Astrocyte (in vitro differentiated cells and primary cell): Measurements from ENCODE around the gene AUTS2. TPM values are rescaled to one million over a fixed set of nuclear protein-coding genes. Genes with fewer than 3 reads are reported as not detected.

Source experiments
- DNase-seq: peaks from one replicate; pipeline ENCODE4 v3.0.0-alpha.2; 2010; ENCODE audit warnings: low read depth
- FAIRE-seq: peaks from 2 replicates; lab custom pipeline; 2011; peaks lifted over from hg19 to GRCh38; lab: Jason Lieb, UNC
- H2AFZ ChIP-seq: 2 replicates; pipeline ENCODE4 v1.6.0; 2012; ENCODE audit warnings: low read depth, low read length, inconsistent platforms
- H3K27ac ChIP-seq: 2 replicates; pipeline ENCODE4 v1.5.1; 2011; ENCODE audit warnings: low read depth, low read length, inconsistent platforms
- H3K27me3 ChIP-seq: 2 replicates; pipeline ENCODE4 v1.6.0; 2011; ENCODE audit warnings: low read length, inconsistent platforms; ENCODE audit not compliant: insufficient read depth
- H3K36me3 ChIP-seq: 2 replicates; pipeline ENCODE4 v1.5.1; 2011; ENCODE audit warnings: low read length, inconsistent platforms; ENCODE audit not compliant: insufficient read depth
- H3K4me1 ChIP-seq: 2 replicates; pipeline ENCODE4 v1.5.1; 2011; ENCODE audit warnings: low read length, inconsistent platforms; ENCODE audit not compliant: insufficient read depth
- H3K4me2 ChIP-seq: 2 replicates; pipeline ENCODE4 v1.6.0; 2012; ENCODE audit warnings: low read length, inconsistent platforms
- H3K4me3 ChIP-seq: 2 replicates; pipeline ENCODE4 v1.5.1; 2011; ENCODE audit warnings: low read depth, mild to moderate bottlenecking, low read length, inconsistent platforms; ENCODE audit not compliant: insufficient read depth
- H3K79me2 ChIP-seq: 2 replicates; pipeline ENCODE4 v1.6.0; 2012; ENCODE audit warnings: mild to moderate bottlenecking, low read length, inconsistent platforms; ENCODE audit not compliant: insufficient read depth
- H3K9ac ChIP-seq: 2 replicates; pipeline ENCODE4 v1.6.0; 2012; ENCODE audit warnings: mild to moderate bottlenecking, low read length, inconsistent platforms
- H3K9me3 ChIP-seq: 2 replicates; pipeline ENCODE4 v1.5.1; 2012; ENCODE audit warnings: low read depth, mild to moderate bottlenecking, low read length, inconsistent platforms; ENCODE audit not compliant: insufficient read depth
- H4K20me1 ChIP-seq: 2 replicates; pipeline ENCODE4 v1.6.0; 2012; ENCODE audit warnings: low read length, inconsistent platforms; ENCODE audit not compliant: insufficient read depth
- H3K27ac Mint-ChIP-seq: one replicate; pipeline ENCODE4 v1.8.0; 2021; ENCODE audit warnings: mild to moderate bottlenecking, mixed read lengths; ENCODE audit not compliant: unreplicated experiment
- H3K27me3 Mint-ChIP-seq: one replicate; pipeline ENCODE4 v1.8.0; 2021; ENCODE audit warnings: low read depth, mixed read lengths; ENCODE audit not compliant: unreplicated experiment
- H3K36me3 Mint-ChIP-seq: one replicate; pipeline ENCODE4 v1.8.0; 2021; ENCODE audit warnings: low read depth, mixed read lengths; ENCODE audit not compliant: unreplicated experiment
- H3K4me1 Mint-ChIP-seq: one replicate; pipeline ENCODE4 v1.8.0; 2021; ENCODE audit warnings: low read depth, mixed read lengths; ENCODE audit not compliant: unreplicated experiment
- H3K4me3 Mint-ChIP-seq: one replicate; pipeline ENCODE4 v1.8.0; 2021; ENCODE audit warnings: mild to moderate bottlenecking, moderate library complexity, mixed read lengths; ENCODE audit not compliant: unreplicated experiment
- H3K9me3 Mint-ChIP-seq: one replicate; pipeline ENCODE4 v1.8.0; 2021; ENCODE audit warnings: mild to moderate bottlenecking, mixed read lengths; ENCODE audit not compliant: unreplicated experiment
- CTCF ChIP-seq: IDR thresholded peaks from 2 replicates; pipeline ENCODE4 v1.5.1; 2011; ENCODE audit warnings: low read depth, mild to moderate bottlenecking, inconsistent platforms, low read length, moderate library complexity; ENCODE audit not compliant: insufficient read depth
- EZH2 ChIP-seq: IDR thresholded peaks from 2 replicates; pipeline ENCODE4 v1.6.1; 2012; ENCODE audit warnings: mild to moderate bottlenecking, low read length, inconsistent platforms; ENCODE audit not compliant: insufficient read depth
- total RNA-seq: library from RNA; stranded (reverse); gene quantifications from 2 replicates; pipeline ENCODE4 v1.2.1, GENCODE V29; 2021

AUTS2 gene
- total RNA-seq, 1 donor from 2014 or later: 73.2 TPM

- no peaks in the 10 kb centered on the region for H3K79me2 ChIP-seq
- no peak overlapping the region for H3K9ac ChIP-seq
- no peaks in the 10 kb centered on the region for H3K9me3 ChIP-seq
- no peak for FAIRE-seq
- no peak overlapping the region for H2AFZ ChIP-seq
- H3K27ac ChIP-seq: no peak overlapping the region
- Mint-ChIP-seq H3K27ac (no peak overlapping the region), H3K4me3 (no peak overlapping the region), H3K36me3 (no peaks in the 10 kb centered on the region), H3K9me3 (no peaks in the 10 kb centered on the region), H3K27me3 (no peaks in the 10 kb centered on the region), H3K4me1 (peaks cover 8% of the 10 kb centered on the region)
- no peak overlapping the region for H3K4me2 ChIP-seq
- H3K4me1 ChIP-seq: peaks cover 12% of the 10 kb centered on the region
- no peaks in the 10 kb centered on the region for H3K36me3 ChIP-seq
- TF ChIP-seq CTCF (no peak), EZH2 (no peak)
- peaks cover 6% of the 10 kb centered on the region for H4K20me1 ChIP-seq
- H3K4me3 ChIP-seq: no peak overlapping the region
- DNase-seq: no peak
- no peaks in the 10 kb centered on the region for H3K27me3 ChIP-seq
Observed at GRCh38 chr7:70210200-70210935, 612.1 kb downstream of the AUTS2 start.

GRCh38 chr7:70210936-70211310 is 612.6 kb downstream of the AUTS2 start:
- Histone ChIP-seq H3K4me1 (peaks cover 13% of the 10 kb centered on the region), H3K27ac (no peak overlapping the region), H2AFZ (no peak overlapping the region), H3K9ac (no peak overlapping the region), H3K79me2 (no peaks in the 10 kb centered on the region), H3K4me2 (no peak overlapping the region), H4K20me1 (peaks cover 6% of the 10 kb centered on the region), H3K36me3 (no peaks in the 10 kb centered on the region), H3K9me3 (no peaks in the 10 kb centered on the region), H3K4me3 (no peak overlapping the region), H3K27me3 (no peaks in the 10 kb centered on the region)
- FAIRE-seq (no peak), DNase-seq (no peak)
- H3K4me1 Mint-ChIP-seq: peaks cover 13% of the 10 kb centered on the region
- no peak overlapping the region for H3K27ac Mint-ChIP-seq
- no peak overlapping the region for H3K4me3 Mint-ChIP-seq
- no peaks in the 10 kb centered on the region for H3K9me3 Mint-ChIP-seq
- no peaks in the 10 kb centered on the region for H3K36me3 Mint-ChIP-seq
- H3K27me3 Mint-ChIP-seq: no peaks in the 10 kb centered on the region
- TF ChIP-seq CTCF (no peak), EZH2 (no peak)

GRCh38 chr7:70212281-70212680 is 614.0 kb downstream of the AUTS2 start:
- DNase-seq: no peak
- FAIRE-seq: no peak
- H3K4me1 Mint-ChIP-seq: peaks cover 20% of the 10 kb centered on the region
- Histone ChIP-seq H3K4me1 (peaks cover 19% of the 10 kb centered on the region), H3K27me3 (no peaks in the 10 kb centered on the region), H3K27ac (no peak overlapping the region), H4K20me1 (peaks cover 6% of the 10 kb centered on the region), H3K4me3 (no peak overlapping the region), H2AFZ (no peak overlapping the region), H3K36me3 (no peaks in the 10 kb centered on the region), H3K4me2 (no peak overlapping the region), H3K9ac (no peak overlapping the region), H3K9me3 (no peaks in the 10 kb centered on the region), H3K79me2 (no peaks in the 10 kb centered on the region)
- no peaks in the 10 kb centered on the region for H3K9me3 Mint-ChIP-seq
- no peak overlapping the region for H3K27ac Mint-ChIP-seq
- no peaks in the 10 kb centered on the region for H3K27me3 Mint-ChIP-seq
- H3K4me3 Mint-ChIP-seq: no peak overlapping the region
- no peaks in the 10 kb centered on the region for H3K36me3 Mint-ChIP-seq
- TF ChIP-seq EZH2: no peak
- no peak for TF ChIP-seq CTCF
